Psoas muscle (tissue), 8 donors: ENCODE measurements around the gene ZBTB18. TPM values are rescaled to one million over a fixed set of nuclear protein-coding genes. Genes with fewer than 3 reads are reported as not detected.

Experiments
- ATAC-seq, 4 donors: fragments of 200-7000 bp; cut with Tn5 transposase; one replicate each; pipeline ENCODE4 v1.9.1; 2020; ENCODE audit warnings: moderate library complexity in 3 of 4, mild to moderate bottlenecking in 2 of 4
- DNase-seq, 2 donors: peaks; one replicate each; pipeline ENCODE4 v3.0.0-alpha.2; 2020
- H3K27ac ChIP-seq: fragments of 200-600 bp; one replicate; pipeline ENCODE4 v1.8.0; 2022
- H3K27me3 ChIP-seq, 3 donors: fragments of 200-600 bp in 1 of 3; one replicate each; pipeline versions ENCODE4 v1.6.1 to v1.8.0; 2013 to 2022; ENCODE audit warnings: low read length in 2 of 3, mild to moderate bottlenecking in 2 of 3, moderate library complexity in 1 of 3; ENCODE audit not compliant: insufficient read depth in 3 of 3
- H3K36me3 ChIP-seq, 2 donors: fragments of 200-600 bp in 1 of 2; one replicate each; pipeline versions ENCODE4 v1.6.1 to v1.8.0; 2013 to 2022; ENCODE audit warnings: low read depth in 1 of 2, mild to moderate bottlenecking in 1 of 2, moderate library complexity in 1 of 2; ENCODE audit not compliant: insufficient read depth in 1 of 2
- H3K4me1 ChIP-seq: fragments of 200-600 bp; one replicate; pipeline ENCODE4 v1.8.0; 2022
- H3K4me3 ChIP-seq: fragments of 200-600 bp; one replicate; pipeline ENCODE4 v1.8.0; 2022; ENCODE audit warnings: mild to moderate bottlenecking
- H3K9me3 ChIP-seq: fragments of 200-600 bp; one replicate; pipeline ENCODE4 v1.8.0; 2022
- CTCF ChIP-seq: fragments of 200-600 bp; IDR thresholded peaks from one replicate; pipeline ENCODE4 v1.8.0; 2022; ENCODE audit warnings: antibody characterized with exemption
- WGBS, 3 donors: extraction: QIAGEN DNeasy Blood & Tissue Kit; methylation state at CpG; one replicate each; pipeline versions ENCODE4 v1.1.6 to v1.1.7; 2013; 5-methylcytosine and 5-hydroxymethylcytosine counted together
- intact Hi-C, 2 donors: fragments of 100-400 bp; cut with DNase I; formaldehyde crosslinking; loops; one replicate each; pipeline versions ENCODE4 v1.11.0 to v1.14.2; 2022
- polyA plus RNA-seq, 3 donors: library from polyadenylated mRNA; stranded (reverse); fragments of 200-250 nt; gene quantifications; one replicate each; pipeline ENCODE4 v1.2.3, GENCODE V29; 2013
- total RNA-seq, 4 donors: library from RNA; stranded (reverse); fragmentation: NEBNext Ultra II Directional in 2 of 4; extraction: Animal tissue kit (Norgen Biotek cat#: 25700) in 2 of 4; gene quantifications; one replicate each; pipeline versions ENCODE4 v1.2.1 to v1.2.4, GENCODE V29; 2021 to 2023
- donor health status: healthy with polysubstance abuse.
- donor health status: DM: no; HTN: no; CAD: no; lungs with moderate emphysema.
- donor health status: Bipolar disorder and iron deficiency.
- donor health status: healthy.
- donor health status: DM: yes; HTN: yes; CAD: no.
- donor health status: DM: no; HTN: no; CAD: no.
- donor health status: DM: no; HTN: no; CAD: no.
- donor health status: DM: yes; HTN: yes; CAD: no.

The ZBTB18 gene
- total and polyA plus RNA-seq, 7 donors, result 18.8 to 85.0 (median 53.8) TPM

DNA sequence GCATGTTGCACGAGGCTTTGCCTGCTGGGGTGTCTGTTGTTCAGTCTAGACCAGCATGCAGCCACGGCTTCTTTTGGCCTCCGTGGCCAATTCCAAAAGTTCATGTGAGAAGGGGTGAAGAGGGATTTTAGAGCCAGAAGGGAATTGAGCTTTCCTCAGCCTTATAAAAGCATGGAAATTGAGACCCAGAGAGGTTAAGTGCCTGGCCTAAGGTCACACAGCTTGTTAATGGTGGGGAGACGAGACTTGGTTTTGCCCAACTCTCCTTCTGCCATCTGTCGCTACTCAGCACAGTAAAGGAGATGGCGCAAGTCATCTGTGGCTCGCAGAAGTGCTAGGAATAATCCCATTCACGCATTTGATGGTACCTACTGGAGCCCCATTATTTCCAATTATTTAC, 25.7 kb downstream of the ZBTB18 start:
- peaks cover 0 to 6% (median 0%) of the 10 kb centered on the region in 3 donors for H3K27me3 ChIP-seq
- H3K4me3 ChIP-seq, result no peak overlapping the region
- H3K4me1 ChIP-seq, result no peaks in the 10 kb centered on the region
- H3K36me3 ChIP-seq, result no peaks in the 10 kb centered on the region
- TF ChIP-seq CTCF, result no peak
- H3K27ac ChIP-seq, result no peak overlapping the region
- no peak for DNase-seq
- 90 to 94% (median 91%) methylated on average over 8 of the region's 8 CpGs for WGBS, 3 donors
- no peak for ATAC-seq
- intact Hi-C loops, result no loop called here
- H3K9me3 ChIP-seq, result no peaks in the 10 kb centered on the region

DNA sequence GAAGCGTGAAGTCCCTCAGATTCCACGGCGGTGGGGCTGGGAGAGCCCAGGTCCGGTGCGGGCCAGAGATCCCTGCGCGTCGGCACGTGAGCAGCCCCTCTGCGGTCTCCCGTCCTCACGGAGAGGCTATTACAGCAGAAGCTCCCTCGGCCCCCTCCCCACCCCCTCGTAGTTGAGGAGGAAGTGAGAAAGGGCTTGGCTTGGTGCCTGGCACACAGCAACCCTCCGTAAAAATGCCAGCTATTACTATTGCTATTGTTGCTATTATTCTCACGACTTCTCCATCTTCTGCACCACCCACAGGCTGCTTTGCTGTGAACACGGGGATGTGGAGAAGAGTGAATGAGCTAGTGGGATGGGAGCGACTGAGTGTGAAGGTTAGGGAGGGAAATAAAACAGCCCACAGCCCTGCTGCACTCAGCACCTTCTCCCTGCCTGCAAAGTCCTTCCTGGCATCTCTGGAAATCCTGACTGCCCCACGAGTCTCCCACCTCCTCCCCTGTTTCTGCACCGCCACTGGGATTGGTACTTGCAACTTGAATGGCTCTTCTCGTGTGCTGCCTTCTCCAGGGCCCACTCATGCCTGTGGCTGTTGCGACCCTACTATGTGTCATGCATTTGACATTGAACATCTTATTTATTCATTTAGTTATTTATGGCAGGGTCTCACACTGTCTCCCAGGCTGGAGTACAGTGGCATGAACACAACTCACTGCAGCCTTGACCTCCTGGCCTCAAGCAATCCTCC, 26.6 kb downstream of the ZBTB18 start:
- 52 to 62% (median 58%) methylated on average over 22 of the region's 22 CpGs for WGBS, 3 donors
- Histone ChIP-seq H3K36me3 (no peaks in the 10 kb centered on the region), H3K27me3 (peaks cover 0 to 12% (median 0%) of the 10 kb centered on the region in 3 donors), H3K4me1 (no peaks in the 10 kb centered on the region), H3K9me3 (no peaks in the 10 kb centered on the region), H3K27ac (no peak overlapping the region), H3K4me3 (no peak overlapping the region)
- intact Hi-C loops, result no loop called here
- ATAC-seq (no peak), DNase-seq (no peak)
- TF ChIP-seq CTCF, result no peak

DNA sequence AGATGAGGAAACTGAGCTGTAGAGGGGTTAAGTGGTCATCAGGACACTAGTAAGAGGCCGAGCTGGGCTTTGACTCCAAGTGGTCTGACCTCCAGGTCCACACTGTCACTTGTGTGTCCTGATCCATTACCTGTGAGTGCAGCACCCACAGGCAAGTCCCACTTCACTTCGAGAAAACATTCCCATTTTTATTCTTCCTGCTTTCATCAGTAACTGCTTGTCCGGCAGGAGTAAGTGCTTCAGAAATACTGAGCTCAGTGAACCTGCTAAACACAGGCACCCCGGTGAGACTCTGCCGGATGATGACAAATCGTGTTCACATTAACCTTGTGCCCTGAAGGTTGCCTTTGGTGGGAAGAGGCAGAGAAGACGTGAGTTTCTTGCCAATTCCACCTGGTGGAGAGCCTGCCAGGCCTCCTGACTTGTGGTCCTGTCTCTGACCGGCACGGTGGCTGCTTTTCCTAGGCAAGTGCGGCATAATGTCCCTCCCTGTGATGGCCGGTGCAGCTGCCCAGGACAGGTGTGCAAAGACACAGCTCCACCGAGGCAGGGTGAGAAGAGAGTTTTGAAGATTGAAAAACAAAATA, 29.4 kb downstream of the ZBTB18 start:
- Histone ChIP-seq H3K36me3 (no peaks in the 10 kb centered on the region), H3K9me3 (no peaks in the 10 kb centered on the region), H3K27ac (no peak overlapping the region), H3K27me3 (peaks cover 0 to 18% (median 0%) of the 10 kb centered on the region in 3 donors), H3K4me3 (no peak overlapping the region), H3K4me1 (no peaks in the 10 kb centered on the region)
- intact Hi-C loops, result no loop called here
- ATAC-seq (no peak), DNase-seq (no peak)
- no peak for TF ChIP-seq CTCF
- 77 to 84% (median 79%) methylated on average over 12 of the region's 12 CpGs for WGBS, 3 donors

GRCh38 chr1:244082969-244083368, 31.9 kb downstream of the ZBTB18 start:
- 88 to 91% (median 89%) methylated on average over 3 of the region's 3 CpGs for WGBS, 3 donors
- no peak overlapping the region for H3K4me3 ChIP-seq
- ATAC-seq (no peak), DNase-seq (no peak)
- H3K27ac ChIP-seq, result no peak overlapping the region
- H3K27me3 ChIP-seq, result peaks cover 0 to 22% (median 0%) of the 10 kb centered on the region in 3 donors
- no peaks in the 10 kb centered on the region for H3K4me1 ChIP-seq
- intact Hi-C loops, result no loop called here
- TF ChIP-seq CTCF, result no peak
- H3K36me3 ChIP-seq, result no peaks in the 10 kb centered on the region
- H3K9me3 ChIP-seq, result no peaks in the 10 kb centered on the region
